Suppressor macrophage treated with lipopolysaccharide for 1 hour (primary cell): ENCODE data around the gene TAS2R30.
"Not testable (repeated sequence)": the region's sequence is repeated elsewhere in the genome, so short reads cannot be mapped to it uniquely, and the experiment has no call there.

Experiments
- DNase-seq, 3 donors: peaks; one replicate each; pipeline ENCODE4 v3.0.0-alpha.2; 2020 to 2022

TAS2R30 gene

GRCh38 chr12:11114130-11114529, 20.3 kb downstream of the TAS2R30 start:
- not testable (repeated sequence) for DNase-seq

- DNase-seq, result not testable (repeated sequence)
Observed at GRCh38 chr12:11111213-11111612, 23.2 kb downstream of the TAS2R30 start.

GRCh38 chr12:11108862-11109261, 25.6 kb downstream of the TAS2R30 start:
- DNase-seq, result no peak

GRCh38 chr12:11107719-11108118, 26.7 kb downstream of the TAS2R30 start:
- no peak for DNase-seq

GRCh38 chr12:11106288-11106687, 28.2 kb downstream of the TAS2R30 start:
- no peak for DNase-seq

- no peak for DNase-seq
Observed at GRCh38 chr12:11105546-11105945, 28.9 kb downstream of the TAS2R30 start.

GRCh38 chr12:11094910-11095309, 39.5 kb downstream of the TAS2R30 start:
- DNase-seq, result not testable (repeated sequence)

GRCh38 chr12:11092128-11092527, 42.3 kb downstream of the TAS2R30 start, which contains the start of gene TAS2R43:
TAS2R43 (minus strand) TSS chr12:11092313; CDS start chr12:11092229, 84 bp downstream.
- DNase-seq, result no peak

- no peak for DNase-seq
Observed at GRCh38 chr12:11089246-11089645, 45.2 kb downstream of the TAS2R30 start.

- peak in 2 of 3 donors; percentile 42 to 77 for DNase-seq
Observed at GRCh38 chr12:11085419-11085818, 49.0 kb downstream of the TAS2R30 start.
